Endometrial microvascular endothelial cells (primary cell): ENCODE measurements around the gene ADGRG2. TPM values are rescaled to one million over a fixed set of nuclear protein-coding genes. Genes with fewer than 3 reads are reported as not detected.

ENCODE experiments used
- in situ Hi-C: cut with HindIII; loops from 2 replicates; pipeline ENCODE4 v1.10.0; 2017; ENCODE audit warnings: low sequenced_read_pairs, low pct_unique_long_range_greater_than_20kb; ENCODE audit errors: inconsistent ontology term
- total RNA-seq: library from RNA; depleted of rRNA; stranded (reverse); fragments of >200 nt; gene quantifications from one replicate; pipeline ENCODE4 v1.2.3, GENCODE V29; 2015; ENCODE audit errors: inconsistent ontology term

Gene ADGRG2
- total RNA-seq, 1 donor from 2014 or later: not detected

- in situ Hi-C loops: no loop called here
Observed at GRCh38 chrX:18973527-18974192, 148.6 kb downstream of the ADGRG2 start.

GRCh38 chrX:18971506-18971905, 150.8 kb downstream of the ADGRG2 start:
- in situ Hi-C loops: no loop called here

- in situ Hi-C loops: no loop called here
Observed at GRCh38 chrX:18970465-18970864, 151.8 kb downstream of the ADGRG2 start.

DNA sequence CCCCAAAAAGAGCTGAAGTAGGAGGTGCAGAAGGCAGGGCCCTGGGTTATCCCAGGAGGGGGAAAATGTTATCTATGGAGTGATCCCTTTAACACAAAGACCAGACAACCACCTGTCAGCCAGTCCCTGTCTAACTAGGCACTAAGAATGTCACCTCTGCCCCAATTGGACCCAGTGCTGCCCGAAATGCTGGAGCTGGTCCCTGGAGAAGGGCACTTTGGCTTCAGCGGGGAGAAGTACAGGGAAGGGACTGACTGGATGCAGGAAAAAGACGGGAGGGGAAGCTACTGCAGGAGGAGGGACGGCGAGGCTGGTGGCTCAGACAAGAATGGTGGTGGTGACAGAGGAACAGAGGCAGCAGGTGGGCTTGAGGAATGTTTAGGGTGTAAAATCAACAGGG, 155.6 kb downstream of the ADGRG2 start:
- in situ Hi-C loops: no loop called here

- in situ Hi-C loops: no loop called here
Observed at GRCh38 chrX:18964901-18965300, 157.4 kb downstream of the ADGRG2 start.

- in situ Hi-C loops: no loop called here
Observed at GRCh38 chrX:18964026-18964425, 158.2 kb downstream of the ADGRG2 start.

- in situ Hi-C loops: no loop called here
Observed at GRCh38 chrX:18962329-18962728, 159.9 kb downstream of the ADGRG2 start.

DNA sequence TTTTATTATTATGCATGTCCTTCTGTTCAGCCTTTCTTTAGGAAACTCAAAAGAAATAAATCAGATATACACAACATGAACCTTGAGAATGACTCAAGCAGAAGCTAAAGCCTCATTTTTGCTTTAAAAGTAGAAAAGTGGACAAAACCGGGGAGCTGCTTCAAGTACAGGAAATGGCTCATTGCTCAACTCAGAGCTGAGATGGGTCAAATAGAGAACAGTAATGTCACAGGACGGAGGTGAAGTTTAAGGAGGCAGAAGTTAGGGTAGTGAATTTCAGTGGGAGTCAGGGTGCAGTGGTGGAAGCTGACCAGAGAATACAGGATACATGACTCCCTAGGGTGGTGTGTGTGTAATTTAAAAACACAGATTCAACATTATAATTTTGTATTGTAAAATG, 160.6 kb downstream of the ADGRG2 start:
- in situ Hi-C loops: no loop called here

GRCh38 chrX:18956303-18957032, 165.8 kb downstream of the ADGRG2 start:
- in situ Hi-C loops: no loop called here

GRCh38 chrX:18955676-18956075, 166.6 kb downstream of the ADGRG2 start:
- in situ Hi-C loops: no loop called here

GRCh38 chrX:18951032-18951431, 171.2 kb downstream of the ADGRG2 start:
- in situ Hi-C loops: no loop called here

DNA sequence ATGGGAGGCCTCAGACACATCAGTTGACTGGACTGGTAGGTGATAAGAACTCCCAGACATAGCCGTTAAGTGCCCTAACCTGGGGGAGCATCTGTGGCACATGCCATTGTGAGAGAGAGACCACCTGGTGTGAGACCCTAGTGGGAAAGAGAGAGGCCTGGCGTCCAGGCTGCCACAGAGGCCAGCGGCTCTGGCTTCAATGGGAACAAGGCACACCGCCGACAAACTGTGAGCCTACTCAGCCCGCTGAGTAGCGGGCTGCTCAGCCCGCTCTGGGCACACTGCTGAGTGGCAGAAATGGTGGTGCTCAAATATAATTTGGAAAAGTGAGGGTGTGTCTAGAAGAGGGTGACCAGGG, 172.3 kb downstream of the ADGRG2 start:
- in situ Hi-C loops: no loop called here

DNA sequence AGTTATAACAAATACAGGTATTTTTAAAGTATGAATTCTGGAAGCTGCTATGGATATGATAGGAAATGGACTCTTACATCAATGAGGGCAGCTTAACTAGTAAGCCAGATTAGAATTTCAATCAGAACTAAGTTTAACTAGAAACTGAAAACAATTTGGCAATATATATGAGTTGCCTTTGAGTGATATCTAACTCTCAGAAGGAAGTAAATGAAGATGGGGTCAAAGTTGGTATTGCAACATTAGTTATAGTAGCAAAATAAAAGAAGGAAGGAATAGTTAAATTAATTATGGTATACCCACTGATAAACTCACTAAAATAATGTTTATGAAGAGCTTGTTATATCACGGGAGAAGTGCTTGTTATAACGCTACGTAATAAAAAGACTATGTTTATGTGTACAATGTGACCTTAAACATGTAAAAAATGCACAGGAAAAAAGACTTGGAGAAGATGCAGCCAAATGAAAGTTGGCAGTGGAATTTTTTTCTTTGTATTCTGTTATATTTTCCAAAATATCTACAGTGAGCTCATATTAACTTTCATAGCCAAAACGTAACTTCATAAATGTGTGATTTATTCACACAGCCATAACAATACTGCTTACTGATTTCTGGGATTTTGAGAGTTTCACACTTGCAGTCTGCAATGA, 172.9 kb downstream of the ADGRG2 start:
- in situ Hi-C loops: no loop called here

DNA sequence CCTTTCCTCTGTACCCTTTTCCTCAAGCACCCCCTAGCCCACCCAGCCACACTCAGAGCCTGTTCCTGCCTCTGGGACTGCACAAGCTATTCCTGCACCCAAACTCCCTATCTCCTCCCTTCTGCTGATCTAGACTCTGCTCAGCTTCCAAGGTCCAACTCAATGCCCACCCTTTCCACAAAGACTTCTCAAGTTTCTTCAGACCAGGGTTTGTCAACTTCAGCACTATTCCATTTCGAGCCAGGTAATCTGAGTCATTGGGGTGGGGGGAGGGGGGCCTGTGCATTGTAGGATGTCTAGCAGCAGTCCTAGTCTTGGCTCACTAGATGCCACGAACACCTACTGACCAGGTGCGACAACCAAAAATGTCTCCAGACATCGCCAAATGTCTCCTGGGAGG, 175.7 kb downstream of the ADGRG2 start:
- in situ Hi-C loops: no loop called here

GRCh38 chrX:18946157-18946556, 176.1 kb downstream of the ADGRG2 start:
- in situ Hi-C loops: no loop called here

GRCh38 chrX:18945483-18945882, 176.8 kb downstream of the ADGRG2 start:
- in situ Hi-C loops: no loop called here

DNA sequence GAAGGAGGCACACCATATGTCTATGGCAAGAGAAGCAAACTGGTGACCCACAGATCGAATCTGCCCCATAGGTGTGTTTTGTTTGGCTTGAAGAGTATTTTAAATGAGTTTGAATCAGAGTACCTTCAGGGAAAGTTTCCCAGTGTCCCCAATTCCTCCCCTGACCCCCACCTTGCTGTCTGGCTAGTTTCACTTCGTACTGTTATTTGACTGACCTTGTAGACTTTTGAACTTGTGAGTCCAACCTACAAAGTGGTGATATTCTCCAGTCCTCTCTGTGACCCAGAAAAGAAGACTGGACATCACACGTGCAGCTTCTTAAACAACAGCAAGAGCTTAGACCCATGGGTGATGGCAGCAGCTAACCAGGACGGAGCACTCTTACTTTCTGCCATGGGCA, 177.8 kb downstream of the ADGRG2 start:
- in situ Hi-C loops: no loop called here

DNA sequence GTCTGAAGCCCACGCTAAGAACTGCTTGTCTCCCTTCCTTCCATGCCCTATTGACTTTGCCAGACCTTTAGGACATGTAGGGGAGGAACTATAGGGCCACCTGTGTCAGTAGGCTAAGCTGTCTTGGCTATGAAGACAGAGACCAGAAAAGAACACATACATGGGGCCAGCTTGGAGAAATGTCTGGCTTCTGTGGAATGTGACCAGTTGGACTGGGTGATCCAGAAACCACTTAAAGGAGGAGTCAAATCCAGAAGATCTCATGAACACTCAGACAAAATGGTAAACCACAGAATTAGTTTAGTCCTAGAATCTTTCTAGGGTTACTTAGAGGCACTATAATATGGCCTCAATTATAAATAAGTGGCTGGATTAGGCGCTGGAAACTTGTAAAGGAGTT, 180.4 kb downstream of the ADGRG2 start:
- in situ Hi-C loops: no loop called here
